HEK293 (cell line): ENCODE results near the gene RUNX1.

ENCODE experiments used
- CTCF ChIA-PET: fragments of 350-600 bp; formaldehyde crosslinking; extraction: SDS; loops from one replicate; lab custom pipeline; 2021; ENCODE audit warnings: antibody characterized with exemption; lab: Yijun Ruan, JAX
- POLR2A ChIA-PET: fragments of 300-600 bp; formaldehyde crosslinking; extraction: SDS; loops from one replicate; lab custom pipeline; 2020; ENCODE audit warnings: antibody characterized with exemption, inconsistent platforms; lab: Yijun Ruan, JAX
- H3K27ac ChIP-seq: fragments of 200-500 bp; sonication (Bioruptor generic); 2 replicates; pipeline ENCODE4 v1.5.1; 2014; ENCODE audit warnings: low read depth, low read length, control low read depth, inconsistent platforms; ENCODE audit errors: extremely low read depth
- H3K36me3 ChIP-seq, 2 experiments: fragments of 200-500 bp in 1 of 2; sonication (Bioruptor generic) in 1 of 2; 1 replicate in 1 of 2; 2 replicates in 1 of 2; pipeline ENCODE4 v1.5.1; 2014 to 2017; ENCODE audit warnings: inconsistent platforms in 2 of 2, low read length in 2 of 2; ENCODE audit not compliant: control insufficient read depth in 2 of 2, insufficient read depth in 1 of 2
- H3K4me1 ChIP-seq: fragments of 200-500 bp; sonication (Bioruptor generic); 2 replicates; pipeline ENCODE4 v1.5.1; 2014; ENCODE audit warnings: mild to moderate bottlenecking, low read length, inconsistent platforms; ENCODE audit not compliant: control insufficient read depth, insufficient read depth
- H3K4me3 ChIP-seq: 2 replicates; pipeline ENCODE4 v1.5.1; 2011; ENCODE audit warnings: low read depth, mild to moderate bottlenecking, control low read depth, low read length, moderate library complexity
- H3K9me3 ChIP-seq: fragments of 200-500 bp; sonication (Bioruptor generic); 2 replicates; pipeline ENCODE4 v1.5.1; 2014; ENCODE audit warnings: low read depth, low read length, inconsistent platforms; ENCODE audit not compliant: control insufficient read depth, insufficient read depth
- BCL11B ChIP-seq: fragments of 450-650 bp; formaldehyde crosslinking; IDR thresholded peaks from 2 replicates; pipeline ENCODE4 v1.5.1; 2016; ENCODE audit warnings: low read depth, missing biosample characterization, missing genetic modification characterization
- ELK4 ChIP-seq: IDR thresholded peaks from 2 replicates; pipeline ENCODE4 v1.6.1; 2011; ENCODE audit warnings: mild to moderate bottlenecking, low read depth, low read length, borderline replicate concordance
- IKZF3 ChIP-seq: fragments of 450-650 bp; IDR thresholded peaks from 2 replicates; pipeline ENCODE4 v1.5.0; 2018; ENCODE audit warnings: missing biosample characterization, mild to moderate bottlenecking, missing genetic modification characterization, moderate library complexity
- MEIS1 ChIP-seq: sonication (generic); formaldehyde crosslinking; IDR thresholded peaks from 2 replicates; pipeline ENCODE4 v1.8.1; 2022; ENCODE audit warnings: missing genetic modification reagents, mild to moderate bottlenecking, borderline replicate concordance
- PRDM1 ChIP-seq: fragments of 450-650 bp; formaldehyde crosslinking; IDR thresholded peaks from 2 replicates; pipeline ENCODE4; 2016; ENCODE audit warnings: missing biosample characterization, missing genetic modification characterization
- PRDM4 ChIP-seq: fragments of 450-650 bp; formaldehyde crosslinking; IDR thresholded peaks from 2 replicates; pipeline ENCODE4 v1.5.1; 2017; ENCODE audit warnings: missing biosample characterization, missing genetic modification characterization
- YY2 ChIP-seq: fragments of 450-650 bp; formaldehyde crosslinking; IDR thresholded peaks from 2 replicates; pipeline ENCODE4 v1.5.1; 2016; ENCODE audit warnings: missing biosample characterization, missing genetic modification characterization
- ZFHX2 ChIP-seq: fragments of 450-650 bp; formaldehyde crosslinking; conservative IDR thresholded peaks from 2 replicates; pipeline ENCODE4 v1.5.1; 2016; ENCODE audit warnings: missing biosample characterization, missing genetic modification characterization
- ZNF133 ChIP-seq: fragments of 450-650 bp; formaldehyde crosslinking; IDR thresholded peaks from 2 replicates; pipeline ENCODE4 v1.5.1; 2016; ENCODE audit warnings: missing biosample characterization, missing genetic modification characterization
- ZNF148 ChIP-seq: fragments of 450-650 bp; formaldehyde crosslinking; IDR thresholded peaks from 2 replicates; pipeline ENCODE4 v1.5.0; 2017; ENCODE audit warnings: missing biosample characterization, missing genetic modification characterization, borderline replicate concordance
- ZNF157 ChIP-seq: fragments of 450-650 bp; formaldehyde crosslinking; IDR thresholded peaks from 2 replicates; pipeline ENCODE4 v1.5.1; 2016; ENCODE audit warnings: missing biosample characterization, missing genetic modification characterization
- ZNF174 ChIP-seq: fragments of 450-650 bp; formaldehyde crosslinking; IDR thresholded peaks from 2 replicates; pipeline ENCODE4 v1.5.0; 2017; ENCODE audit warnings: missing biosample characterization, mild to moderate bottlenecking, missing genetic modification characterization
- ZNF175 ChIP-seq: fragments of 450-650 bp; formaldehyde crosslinking; IDR thresholded peaks from 2 replicates; pipeline ENCODE4 v1.5.1; 2016; ENCODE audit warnings: missing biosample characterization, missing genetic modification characterization
- ZNF184 ChIP-seq: fragments of 450-650 bp; IDR thresholded peaks from 2 replicates; pipeline ENCODE4 v1.5.1; 2018; ENCODE audit warnings: missing biosample characterization, mild to moderate bottlenecking, missing genetic modification characterization
- ZNF239 ChIP-seq: fragments of 450-650 bp; formaldehyde crosslinking; IDR thresholded peaks from 2 replicates; pipeline ENCODE4 v1.5.1; 2016; ENCODE audit warnings: missing biosample characterization, missing genetic modification characterization
- ZNF274 ChIP-seq, 2 experiments: fragments of 200-500 bp in 1 of 2; fragments of 450-650 bp in 1 of 2; sonication (Bioruptor generic) in 1 of 2; formaldehyde crosslinking in 1 of 2; IDR thresholded peaks; 2 replicates each; pipeline versions ENCODE4 v1.5.1 to v1.6.1; 2014 to 2016; ENCODE audit warnings: borderline replicate concordance in 1 of 2, inconsistent platforms in 1 of 2, low read length in 1 of 2, missing biosample characterization in 1 of 2, missing genetic modification characterization in 1 of 2
- ZNF391 ChIP-seq: fragments of 450-650 bp; formaldehyde crosslinking; IDR thresholded peaks from 2 replicates; pipeline ENCODE4 v1.5.1; 2016; ENCODE audit warnings: low read depth, missing biosample characterization, missing genetic modification characterization, borderline replicate concordance
- ZNF404 ChIP-seq: fragments of 450-650 bp; formaldehyde crosslinking; IDR thresholded peaks from 2 replicates; pipeline ENCODE4 v1.5.1; 2017; ENCODE audit warnings: missing biosample characterization, missing genetic modification characterization
- ZNF423 ChIP-seq: fragments of 450-650 bp; formaldehyde crosslinking; IDR thresholded peaks from 2 replicates; pipeline ENCODE4 v1.5.1; 2016; ENCODE audit warnings: missing biosample characterization, missing genetic modification characterization
- ZNF449 ChIP-seq: fragments of 450-650 bp; formaldehyde crosslinking; IDR thresholded peaks from 2 replicates; pipeline ENCODE4 v1.5.1; 2017; ENCODE audit warnings: missing biosample characterization, mild to moderate bottlenecking, missing genetic modification characterization, moderate library complexity
- ZNF558 ChIP-seq: fragments of 450-650 bp; formaldehyde crosslinking; IDR thresholded peaks from 2 replicates; pipeline ENCODE4 v1.5.1; 2016; ENCODE audit warnings: missing biosample characterization, missing genetic modification characterization
- ZNF621 ChIP-seq: fragments of 450-650 bp; formaldehyde crosslinking; IDR thresholded peaks from 2 replicates; pipeline ENCODE4 v1.5.1; 2017; ENCODE audit warnings: missing biosample characterization, missing genetic modification characterization
- ZNF623 ChIP-seq: fragments of 450-650 bp; formaldehyde crosslinking; IDR thresholded peaks from 2 replicates; pipeline ENCODE4 v1.5.1; 2016; ENCODE audit warnings: missing biosample characterization, missing genetic modification characterization
- ZNF701 ChIP-seq: fragments of 450-650 bp; formaldehyde crosslinking; IDR thresholded peaks from 2 replicates; pipeline ENCODE4 v1.5.1; 2016; ENCODE audit warnings: missing biosample characterization, missing genetic modification characterization

The RUNX1 gene

GRCh38 chr21:34934350-34934749 is 114.8 kb downstream of the RUNX1 start (continued):
- TF ChIP-seq ZNF133 (tag by site-specific recombination) (no peak), ELK4 (no peak), ZFHX2 (tag by site-specific recombination) (no peak), ZNF274 (IDR thresholded peaks at IDR 0.05; ENCODE audit: low read length) (no peak), ZNF274 (tag by site-specific recombination; IDR thresholded peaks at IDR 0.05; ENCODE audit: borderline replicate concordance) (no peak)
- TF ChIP-seq, all 188 proteins: peak for 0

- ChIA-PET POLR2A (no interaction called here), CTCF (interaction anchor here (0.7 to 0.8 kb wide), 2 partner anchors 13 to 508 kb away, joined by 3 to 5 read pairs; no protein-coding TSS in a partner anchor)
- Histone ChIP-seq H3K4me1 (no peaks in the 10 kb centered on the region), H3K36me3 (no peaks in the 10 kb centered on the region), H3K27ac (no peak overlapping the region), H3K4me3 (no peak overlapping the region), H3K9me3 (no peaks in the 10 kb centered on the region)
- no peak for TF ChIP-seq ZNF701 (tag by site-specific recombination)
- TF ChIP-seq ZNF623 (tag by site-specific recombination): no peak
- no peak for TF ChIP-seq ZNF449 (tag by site-specific recombination)
- TF ChIP-seq ZNF157 (tag by site-specific recombination): peak; percentile 97
Measured at GRCh38 chr21:34933609-34934335, 115.3 kb downstream of the RUNX1 start.

- Histone ChIP-seq H3K4me1 (no peaks in the 10 kb centered on the region), H3K9me3 (no peaks in the 10 kb centered on the region), H3K4me3 (no peak overlapping the region), H3K36me3 (no peaks in the 10 kb centered on the region), H3K27ac (no peak overlapping the region)
- CTCF ChIA-PET: no interaction called here
- POLR2A ChIA-PET: no interaction called here
- TF ChIP-seq ZNF404: no peak
- no peak for TF ChIP-seq ZNF148 (tag by site-specific recombination)
- no peak for TF ChIP-seq IKZF3
- no peak for TF ChIP-seq ZNF449 (tag by site-specific recombination)
- no peak for TF ChIP-seq ZNF174 (tag by site-specific recombination)
- TF ChIP-seq PRDM1 (tag by site-specific recombination): no peak
- no peak for TF ChIP-seq YY2 (tag by site-specific recombination)
- TF ChIP-seq BCL11B: no peak
- no peak for TF ChIP-seq ZNF391
- no peak for TF ChIP-seq ZNF175 (tag by site-specific recombination)
- TF ChIP-seq ZNF239 (tag by site-specific recombination): no peak
- no peak for TF ChIP-seq ZNF423
- no peak for TF ChIP-seq ZNF621 (tag by site-specific recombination)
- no peak for TF ChIP-seq ZNF558 (tag by site-specific recombination)
- TF ChIP-seq PRDM4 (tag by site-specific recombination): no peak
- TF ChIP-seq MEIS1: no peak
- no peak for TF ChIP-seq ZNF184 (tag by site-specific recombination)
Measured at GRCh38 chr21:34932233-34932632, 116.9 kb downstream of the RUNX1 start.
